GM21576 (cell line): ENCODE data around the gene RPL9.
A peak's percentile ranks its signal among the peaks of the same experiment; 100 is the strongest.
"Not testable (repeated sequence)": the region's sequence is repeated elsewhere in the genome, so short reads cannot be mapped to it uniquely, and the experiment has no call there.

ENCODE experiments used
- ATAC-seq: cut with Tn5 transposase; IDR thresholded peaks from one replicate; pipeline ENCODE4 v1.9.1; 2021; ENCODE audit warnings: mild to moderate bottlenecking, moderate library complexity; ENCODE audit not compliant: unreplicated experiment

RPL9 gene

GRCh38 chr4:39467464-39467863 is 8.7 kb upstream of the RPL9 start:
- ATAC-seq: no peak

GRCh38 chr4:39466747-39467146 is 8.0 kb upstream of the RPL9 start:
- no peak for ATAC-seq

- ATAC-seq: no peak
Measured at GRCh38 chr4:39464886-39465501, 6.3 kb upstream of the RPL9 start.

GRCh38 chr4:39458161-39458504 is 589 bp downstream of the RPL9 start:
- ATAC-seq: not testable (repeated sequence)

GRCh38 chr4:39456946-39457763 is 1.6 kb downstream of the RPL9 start:
- no peak for ATAC-seq

DNA sequence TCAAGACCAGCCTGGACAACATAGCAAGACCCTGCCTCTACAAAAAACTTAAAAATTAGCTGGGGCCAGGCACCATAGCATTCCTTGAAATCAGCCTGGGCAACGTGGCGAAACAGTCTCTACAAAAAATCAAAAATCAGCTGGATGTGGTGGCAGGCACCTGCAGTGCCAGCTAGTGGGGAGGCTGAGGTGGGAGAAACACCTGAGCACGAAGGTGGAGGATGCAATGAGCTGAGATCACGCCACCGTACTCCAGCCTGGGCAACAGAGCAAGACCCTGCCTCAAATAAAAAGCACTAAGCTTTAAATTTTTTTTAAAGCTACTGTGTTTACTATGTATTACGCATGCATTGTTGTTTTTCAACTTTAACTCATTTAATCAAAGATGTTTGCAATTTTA is 3.2 kb downstream of the RPL9 start:
- no peak for ATAC-seq

GRCh38 chr4:39453738-39454137 is 5.0 kb downstream of the RPL9 start:
- no peak for ATAC-seq

DNA sequence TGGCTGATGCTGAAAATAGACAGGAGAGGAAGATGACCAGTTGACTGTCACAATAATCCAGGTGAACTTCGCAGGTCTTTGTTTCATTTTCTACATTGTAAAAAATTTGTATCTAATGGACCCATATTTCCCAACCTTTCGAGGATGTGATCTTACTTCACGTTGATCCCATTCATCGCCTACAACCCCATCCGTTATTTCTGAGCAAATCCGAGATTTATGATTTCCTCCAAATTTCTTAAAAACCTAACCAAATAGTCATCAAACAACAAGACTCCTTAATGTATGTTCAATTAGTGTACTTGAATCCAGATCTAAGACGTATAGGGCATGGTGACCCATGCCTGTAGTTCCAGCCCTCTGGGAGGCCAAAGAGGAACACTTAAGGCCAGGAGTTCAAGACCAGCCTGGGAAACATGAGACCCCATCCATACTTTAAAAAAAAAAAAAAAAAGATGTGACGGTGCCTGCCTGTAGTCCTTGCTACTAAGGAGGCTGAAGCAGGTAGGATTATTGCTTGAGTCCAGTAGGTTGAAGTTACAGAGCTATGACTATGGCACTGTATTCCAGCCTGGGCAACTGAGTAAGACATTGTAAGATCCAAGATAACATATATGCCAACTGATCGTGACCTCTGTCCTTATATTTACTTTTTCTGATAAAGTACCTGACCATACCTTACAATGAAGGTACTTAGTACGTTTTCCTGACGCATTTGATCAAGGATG is 5.7 kb downstream of the RPL9 start:
- ATAC-seq: no peak

DNA sequence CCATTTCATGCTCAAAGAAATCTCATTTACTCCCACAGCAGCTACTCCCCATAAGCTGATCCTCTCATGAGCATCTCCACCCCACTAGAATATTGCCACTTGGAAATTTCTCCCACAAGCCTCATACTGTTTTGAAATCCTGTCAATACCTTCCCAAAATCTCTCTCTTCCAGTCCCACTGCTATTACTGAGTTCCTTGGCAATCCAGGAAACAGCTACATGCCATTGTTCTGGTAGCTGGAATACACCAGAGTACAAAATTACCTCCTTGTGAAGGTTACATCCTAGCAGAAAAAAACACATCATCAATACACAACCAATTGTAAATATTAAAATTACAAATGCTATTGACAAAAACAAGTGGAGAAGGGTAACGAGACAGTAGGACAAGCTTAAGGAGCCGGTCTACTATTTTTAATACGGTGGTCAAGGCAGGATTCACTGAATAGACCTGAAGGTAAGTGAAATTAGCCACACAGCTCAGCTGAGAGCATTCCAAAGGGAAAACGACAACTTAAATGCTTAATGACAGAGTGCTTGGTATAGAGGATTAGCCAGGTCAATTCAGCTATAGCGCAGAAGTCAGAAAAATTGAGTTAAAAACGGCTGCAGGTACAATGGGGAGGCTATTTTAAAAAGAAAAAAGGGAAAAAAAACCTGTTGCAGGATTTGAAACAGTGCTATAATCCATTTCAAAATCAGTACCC is 6.4 kb downstream of the RPL9 start:
- no peak for ATAC-seq

DNA sequence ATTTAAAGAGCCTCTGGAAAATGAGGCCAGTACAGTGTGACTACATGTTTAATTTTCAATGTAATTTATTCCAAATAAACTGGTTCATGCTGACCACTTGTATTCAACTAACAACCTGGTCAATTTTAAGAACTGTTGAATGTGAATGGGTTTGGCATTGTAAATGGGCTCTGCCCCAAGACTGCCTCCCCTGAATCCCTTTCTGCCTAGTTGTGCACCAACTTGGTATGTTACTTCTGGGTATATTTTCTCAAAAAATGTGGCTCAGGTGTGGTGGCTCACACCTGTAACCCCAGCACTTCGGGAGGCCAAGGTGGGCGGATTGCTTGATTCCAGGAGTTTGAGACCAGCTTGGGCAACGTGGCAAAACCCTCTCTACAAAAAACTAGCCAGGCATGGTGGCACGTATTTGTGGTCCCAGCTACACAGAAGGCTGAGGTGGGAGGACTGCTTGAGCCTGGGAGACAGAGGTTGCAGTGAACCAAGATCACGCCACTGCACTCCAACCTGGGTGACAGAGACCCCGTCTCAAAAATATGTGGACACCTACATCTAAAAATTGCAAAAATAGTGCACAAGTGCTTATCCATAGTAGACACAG is 7.2 kb downstream of the RPL9 start:
- no peak for ATAC-seq

DNA sequence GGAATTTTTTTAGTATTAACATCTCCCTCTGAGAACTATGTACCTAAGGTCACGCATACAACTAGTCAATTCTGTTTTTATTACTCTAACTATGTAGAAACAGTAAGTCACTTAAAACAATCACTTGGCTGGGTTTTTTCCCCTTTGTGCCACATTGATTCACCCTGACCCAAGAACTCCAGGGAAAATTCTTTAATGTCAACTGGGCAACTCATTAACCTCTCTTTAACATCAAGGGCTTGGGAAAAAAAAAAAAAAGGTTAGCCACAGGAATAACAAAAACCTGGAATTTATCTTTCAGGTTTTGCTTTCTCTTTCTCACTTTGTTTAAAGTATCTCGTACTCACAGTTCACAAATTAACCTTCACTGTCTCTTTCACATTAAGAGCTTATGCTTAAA is 8.1 kb downstream of the RPL9 start:
- no peak for ATAC-seq

GRCh38 chr4:39446842-39447573 is 11.7 kb downstream of the RPL9 start:
- ATAC-seq: peak; percentile 86

DNA sequence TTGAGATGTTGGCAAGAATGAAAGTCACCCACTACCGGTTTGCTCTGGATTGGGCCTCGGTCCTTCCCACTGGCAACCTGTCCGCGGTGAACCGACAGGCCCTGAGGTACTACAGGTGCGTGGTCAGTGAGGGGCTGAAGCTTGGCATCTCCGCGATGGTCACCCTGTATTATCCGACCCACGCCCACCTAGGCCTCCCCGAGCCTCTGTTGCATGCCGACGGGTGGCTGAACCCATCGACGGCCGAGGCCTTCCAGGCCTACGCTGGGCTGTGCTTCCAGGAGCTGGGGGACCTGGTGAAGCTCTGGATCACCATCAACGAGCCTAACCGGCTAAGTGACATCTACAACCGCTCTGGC is 12.3 kb downstream of the RPL9 start:
- ATAC-seq: no peak

DNA sequence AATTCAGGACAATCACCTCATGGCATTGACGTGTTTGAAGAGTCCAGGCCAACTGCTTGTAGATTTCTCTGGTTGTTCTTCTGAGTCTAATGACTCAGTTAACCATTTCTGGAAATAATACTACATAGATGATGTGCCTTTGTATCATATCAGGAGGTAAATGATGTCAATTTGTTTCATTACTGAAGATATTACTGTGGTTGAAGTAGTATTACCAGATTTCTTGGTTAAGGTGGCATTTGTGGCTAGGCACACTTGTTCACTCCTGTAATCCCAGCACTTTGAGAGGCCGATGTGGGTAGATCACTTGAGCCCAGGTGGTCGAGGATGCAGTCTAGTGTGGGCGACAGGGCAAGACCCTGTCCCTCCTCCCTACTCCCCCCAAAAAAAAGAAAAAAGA is 15.7 kb downstream of the RPL9 start:
- ATAC-seq: no peak

DNA sequence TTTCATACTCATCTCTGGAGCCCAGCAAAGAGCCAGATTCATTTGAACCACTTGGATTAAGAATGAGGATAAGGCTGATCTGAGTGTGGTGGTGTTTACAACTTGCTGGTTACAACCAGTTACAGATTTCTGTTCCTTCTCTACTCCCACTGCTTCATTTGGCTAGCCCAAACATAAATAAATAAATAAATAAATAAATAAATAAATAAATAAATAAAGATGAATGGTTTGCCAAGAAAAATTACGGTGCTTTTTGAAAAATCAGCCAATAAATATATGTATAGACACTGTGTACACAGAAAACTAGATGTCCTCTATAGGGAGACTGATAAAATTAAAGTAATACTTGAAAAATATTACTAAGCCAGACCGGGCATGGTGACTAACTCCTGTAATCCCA is 17.1 kb downstream of the RPL9 start:
- ATAC-seq: no peak

DNA sequence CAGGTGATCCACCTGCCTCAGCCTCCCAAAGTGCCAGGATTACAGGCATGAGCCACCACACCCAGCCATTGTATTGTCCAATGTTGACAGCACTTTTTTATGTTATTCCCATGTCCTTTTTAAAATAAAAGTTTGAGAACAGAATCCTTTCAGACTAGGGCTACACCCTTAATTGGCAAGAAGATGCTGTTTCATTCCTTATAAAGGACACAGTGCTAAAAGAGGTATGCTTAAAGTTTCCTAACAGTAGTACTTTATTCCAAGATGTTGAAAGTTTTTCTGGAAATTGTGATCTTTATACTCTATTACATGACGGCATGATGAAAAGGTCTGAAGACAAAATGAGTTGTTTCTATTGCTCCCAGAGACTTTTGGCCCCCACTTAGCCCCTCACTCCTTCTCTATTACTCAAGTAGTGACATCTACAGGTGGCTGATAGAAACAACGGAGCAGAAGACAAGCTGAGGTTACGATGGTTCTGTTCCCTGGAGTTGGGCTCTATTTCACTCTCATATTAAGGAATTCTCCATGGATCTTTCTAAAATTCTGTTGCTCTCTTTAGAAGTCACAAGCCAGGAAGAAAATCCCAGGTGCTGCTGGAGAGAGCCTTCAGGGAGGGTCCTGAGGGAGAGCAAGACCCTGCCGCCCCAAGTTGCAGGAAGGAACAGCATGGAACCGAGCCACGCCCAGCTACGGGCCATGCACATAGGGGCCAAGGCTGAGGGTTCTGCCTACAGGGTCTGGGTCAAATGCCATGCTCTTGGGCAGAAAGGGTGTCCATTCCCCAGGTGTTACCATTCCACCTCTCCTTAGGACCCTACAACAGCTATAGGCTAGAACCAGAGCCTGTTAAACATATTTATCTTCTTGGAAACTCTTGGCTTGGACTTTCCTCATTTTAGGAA is 22.8 kb downstream of the RPL9 start:
- no peak for ATAC-seq

DNA sequence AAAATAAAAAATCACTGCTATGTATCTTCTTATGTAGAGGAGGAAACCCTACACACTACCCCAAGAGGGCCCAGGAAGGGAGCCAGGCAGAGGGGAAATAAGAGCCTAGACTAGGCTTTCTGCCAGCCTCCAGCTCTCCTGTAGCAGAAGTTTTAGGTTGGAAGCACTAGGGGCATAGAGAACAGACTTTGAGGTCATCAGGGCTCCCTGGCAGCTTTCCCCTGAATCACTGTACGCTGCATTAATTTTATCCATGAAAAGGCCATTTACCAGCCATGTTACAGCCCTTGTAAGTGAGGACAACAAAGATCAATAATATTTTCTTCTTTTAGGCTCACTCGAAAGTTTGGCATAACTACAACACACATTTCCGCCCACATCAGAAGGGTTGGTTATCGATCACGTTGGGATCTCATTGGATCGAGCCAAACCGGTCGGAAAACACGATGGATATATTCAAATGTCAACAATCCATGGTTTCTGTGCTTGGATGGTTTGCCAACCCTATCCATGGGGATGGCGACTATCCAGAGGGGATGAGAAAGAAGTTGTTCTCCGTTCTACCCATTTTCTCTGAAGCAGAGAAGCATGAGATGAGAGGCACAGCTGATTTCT is 24.7 kb downstream of the RPL9 start:
- no peak for ATAC-seq

GRCh38 chr4:39429476-39430334 is 29.0 kb downstream of the RPL9 start:
- ATAC-seq: no peak
